ENCODE measurements around the gene VIT. TPM values are rescaled to one million over a fixed set of nuclear protein-coding genes. Genes with fewer than 3 reads are reported as not detected.

Gene VIT
- total RNA-seq, 2 donors from 2014 or later: 2.0 to 10.7 TPM

DNA sequence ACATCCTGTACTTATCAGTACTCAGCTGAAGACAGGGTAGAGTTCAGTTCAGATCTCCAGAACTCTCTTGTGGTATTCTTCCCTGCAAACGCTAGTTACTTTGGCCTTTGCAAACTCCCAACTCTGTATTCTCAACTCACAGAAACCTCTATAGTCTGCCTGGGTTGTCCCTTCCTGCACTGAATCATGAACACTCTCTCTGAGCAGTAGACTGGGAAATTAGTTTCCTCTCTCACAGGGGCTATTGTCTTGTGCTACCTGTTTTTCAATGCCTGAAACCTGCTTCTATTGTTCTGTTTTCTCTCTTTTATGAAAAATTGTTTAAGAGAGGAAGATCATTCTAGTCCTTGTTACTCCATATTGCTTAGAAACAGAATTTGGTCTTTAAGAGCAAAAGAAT, 134.7 kb downstream of the VIT start:
- Histone ChIP-seq H3K4me1 (replicated peaks) (no peaks in the 10 kb centered on the region), H3K4me3 (no peak overlapping the region), H3K27me3 (replicated peaks; ENCODE audit: insufficient read depth) (no peaks in the 10 kb centered on the region), H3K36me3 (no peaks in the 10 kb centered on the region), H3K9me3 (no peaks in the 10 kb centered on the region), H3K27ac (no peak overlapping the region)
- no peak for DNase-seq (ENCODE audit: low spot score)
- 83% methylated on average over 1 of the region's 1 CpG for WGBS
- intact Hi-C loops (cut with DNase I): no loop called here
- TF ChIP-seq POLR2AphosphoS5 (IDR thresholded peaks at IDR 0.05): no peak
- no peak for TF ChIP-seq POLR2A (IDR thresholded peaks at IDR 0.05)
- TF ChIP-seq, protein P1, sequence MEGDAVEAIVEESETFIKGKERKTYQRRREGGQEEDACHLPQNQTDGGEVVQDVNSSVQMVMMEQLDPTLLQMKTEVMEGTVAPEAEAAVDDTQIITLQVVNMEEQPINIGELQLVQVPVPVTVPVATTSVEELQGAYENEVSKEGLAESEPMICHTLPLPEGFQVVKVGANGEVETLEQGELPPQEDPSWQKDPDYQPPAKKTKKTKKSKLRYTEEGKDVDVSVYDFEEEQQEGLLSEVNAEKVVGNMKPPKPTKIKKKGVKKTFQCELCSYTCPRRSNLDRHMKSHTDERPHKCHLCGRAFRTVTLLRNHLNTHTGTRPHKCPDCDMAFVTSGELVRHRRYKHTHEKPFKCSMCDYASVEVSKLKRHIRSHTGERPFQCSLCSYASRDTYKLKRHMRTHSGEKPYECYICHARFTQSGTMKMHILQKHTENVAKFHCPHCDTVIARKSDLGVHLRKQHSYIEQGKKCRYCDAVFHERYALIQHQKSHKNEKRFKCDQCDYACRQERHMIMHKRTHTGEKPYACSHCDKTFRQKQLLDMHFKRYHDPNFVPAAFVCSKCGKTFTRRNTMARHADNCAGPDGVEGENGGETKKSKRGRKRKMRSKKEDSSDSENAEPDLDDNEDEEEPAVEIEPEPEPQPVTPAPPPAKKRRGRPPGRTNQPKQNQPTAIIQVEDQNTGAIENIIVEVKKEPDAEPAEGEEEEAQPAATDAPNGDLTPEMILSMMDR (IDR thresholded peaks at IDR 0.05): no peak

DNA sequence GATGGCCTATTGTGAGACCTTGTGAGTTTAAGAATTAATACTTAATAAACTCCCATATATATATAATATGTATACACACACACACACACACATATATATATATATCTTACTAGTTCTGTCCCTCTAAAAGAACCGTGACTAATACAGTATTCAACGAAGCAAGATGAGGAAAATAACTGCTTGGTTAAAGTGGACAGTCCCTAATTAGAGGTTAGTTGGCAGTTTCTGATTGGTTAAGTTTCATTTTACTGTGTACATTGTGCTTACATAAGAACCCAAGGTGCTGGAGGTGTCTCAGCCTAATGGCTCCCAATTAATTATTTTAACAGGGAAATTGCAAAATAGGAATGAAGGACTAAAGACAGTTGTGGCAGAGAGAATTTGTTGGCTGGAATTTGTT, 137.7 kb downstream of the VIT start:
- H3K27ac ChIP-seq: no peak overlapping the region
- WGBS: 90% methylated on average over 2 of the region's 2 CpGs

DNA sequence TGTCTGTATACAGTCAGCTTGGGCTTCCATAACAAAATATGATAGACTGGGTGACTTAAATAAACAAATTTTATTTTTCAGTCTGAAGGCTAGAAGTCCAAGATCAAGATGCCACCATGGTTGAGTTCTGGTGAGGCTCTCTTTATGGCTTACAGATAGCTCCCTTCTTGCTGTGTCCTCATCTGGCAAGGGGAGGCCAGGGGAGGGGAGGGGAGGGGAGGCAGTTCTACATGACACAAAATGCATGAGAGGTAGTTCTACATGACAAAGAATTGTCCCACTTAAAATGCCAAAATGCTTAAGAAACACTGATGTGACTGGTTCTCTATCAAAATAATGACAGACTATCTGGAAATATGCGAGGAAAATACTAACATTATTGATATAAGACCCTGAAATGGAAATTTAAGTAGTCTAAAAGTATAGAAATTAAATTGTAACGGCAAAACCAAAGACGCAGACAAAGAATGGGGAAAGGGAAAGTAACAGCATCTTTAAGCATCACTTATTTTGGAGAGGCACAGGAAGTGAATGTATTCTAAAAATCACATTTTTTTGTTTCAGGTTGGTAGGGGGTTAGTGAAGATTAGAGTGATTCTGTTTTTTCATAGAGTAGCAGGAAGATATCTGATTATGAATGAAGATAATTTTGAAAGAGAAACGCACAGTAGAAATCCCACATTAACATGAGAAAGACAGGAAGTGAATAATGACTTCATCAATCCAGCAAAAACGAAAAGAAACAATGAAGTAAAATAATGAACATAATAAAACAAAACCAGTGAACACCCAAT, 138.4 kb downstream of the VIT start:
- WGBS: 51% methylated on average over 5 of the region's 5 CpGs
- DNase-seq (ENCODE audit: low spot score): no peak
- intact Hi-C loops (cut with DNase I): no loop called here
- TF ChIP-seq POLR2AphosphoS5 (IDR thresholded peaks at IDR 0.05) (no peak), POLR2A (IDR thresholded peaks at IDR 0.05) (no peak)
- TF ChIP-seq, protein P1 (IDR thresholded peaks at IDR 0.05): no peak
- Histone ChIP-seq H3K4me1 (replicated peaks) (no peaks in the 10 kb centered on the region), H3K27ac (no peak overlapping the region), H3K4me3 (no peak overlapping the region), H3K9me3 (no peaks in the 10 kb centered on the region), H3K36me3 (no peaks in the 10 kb centered on the region), H3K27me3 (replicated peaks; ENCODE audit: insufficient read depth) (no peaks in the 10 kb centered on the region)

More for the DNA sequence above, 137.7 kb downstream of the VIT start:
- H3K4me3 ChIP-seq: no peak overlapping the region
- H3K9me3 ChIP-seq: no peaks in the 10 kb centered on the region
- intact Hi-C loops (cut with DNase I): no loop called here
- no peak for TF ChIP-seq POLR2AphosphoS5 (IDR thresholded peaks at IDR 0.05)
- no peaks in the 10 kb centered on the region for H3K36me3 ChIP-seq
- H3K27me3 ChIP-seq (replicated peaks; ENCODE audit: insufficient read depth): no peaks in the 10 kb centered on the region
- H3K4me1 ChIP-seq (replicated peaks): no peaks in the 10 kb centered on the region
- no peak for DNase-seq (ENCODE audit: low spot score)

DNA sequence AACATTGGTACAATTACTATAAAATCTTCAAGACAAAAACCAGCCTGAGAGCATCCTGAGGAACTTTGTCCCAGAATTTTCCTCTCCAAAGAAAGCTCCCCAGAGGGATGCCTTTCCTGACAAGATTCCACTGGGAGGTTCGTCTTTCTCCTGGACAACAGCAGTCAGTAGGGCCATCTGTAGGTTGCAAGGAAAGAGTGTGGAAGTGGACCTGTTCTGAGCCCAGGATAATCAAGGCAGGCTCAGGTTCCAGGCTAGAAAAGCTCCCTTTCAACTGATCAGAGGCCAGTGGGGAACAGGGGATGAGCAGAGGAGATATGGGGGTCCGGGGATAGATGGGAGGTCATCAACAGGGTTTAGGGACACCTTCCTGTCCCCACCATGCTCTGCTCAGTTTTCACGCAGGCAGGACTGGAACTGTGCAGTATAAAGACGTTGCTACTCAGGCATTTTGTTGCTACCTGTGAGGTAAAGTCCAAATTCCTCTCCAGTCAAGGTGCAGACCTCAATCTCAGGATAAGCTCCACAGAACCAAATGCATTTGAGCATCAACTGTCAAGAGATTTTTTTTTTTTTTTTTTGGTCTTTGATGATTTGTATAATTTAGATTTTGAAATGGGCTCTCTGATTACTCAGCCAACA, 143.6 kb downstream of the VIT start:
- WGBS: 87% methylated on average over 4 of the region's 4 CpGs
- H3K4me1 ChIP-seq (replicated peaks): no peaks in the 10 kb centered on the region
- intact Hi-C loops (cut with DNase I): no loop called here
- H3K27ac ChIP-seq: no peak overlapping the region
- TF ChIP-seq POLR2A (IDR thresholded peaks at IDR 0.05): no peak
- no peaks in the 10 kb centered on the region for H3K27me3 ChIP-seq (replicated peaks; ENCODE audit: insufficient read depth)
- H3K4me3 ChIP-seq: no peak overlapping the region
- no peaks in the 10 kb centered on the region for H3K9me3 ChIP-seq
- DNase-seq (ENCODE audit: low spot score): no peak
- H3K36me3 ChIP-seq: no peaks in the 10 kb centered on the region

DNA sequence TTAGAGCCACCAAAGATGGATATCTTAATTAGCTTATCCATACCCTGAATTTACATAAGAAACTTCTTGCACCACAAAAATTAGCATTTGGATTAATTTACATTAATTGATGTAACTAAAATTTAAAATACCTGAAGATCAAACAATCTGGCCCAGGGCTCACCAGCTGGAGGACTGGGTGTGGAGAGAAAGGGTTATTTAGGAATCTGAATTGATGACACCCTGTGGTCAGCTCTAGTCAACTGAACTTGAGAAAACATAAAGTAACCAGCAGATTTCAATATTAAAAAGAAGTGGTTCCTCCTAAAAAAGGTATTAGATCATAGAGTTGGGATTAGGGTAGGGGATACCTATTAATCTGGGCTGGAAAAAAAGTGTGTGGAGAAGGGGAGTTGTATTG, 147.3 kb downstream of the VIT start:
- TF ChIP-seq POLR2AphosphoS5 (IDR thresholded peaks at IDR 0.05) (no peak), POLR2A (IDR thresholded peaks at IDR 0.05) (no peak)
- TF ChIP-seq, protein P1 (IDR thresholded peaks at IDR 0.05): no peak
- intact Hi-C loops (cut with DNase I): no loop called here
- DNase-seq (ENCODE audit: low spot score): no peak
- Histone ChIP-seq H3K9me3 (no peaks in the 10 kb centered on the region), H3K36me3 (no peaks in the 10 kb centered on the region), H3K4me3 (no peak overlapping the region), H3K4me1 (replicated peaks) (no peaks in the 10 kb centered on the region), H3K27me3 (replicated peaks; ENCODE audit: insufficient read depth) (no peaks in the 10 kb centered on the region), H3K27ac (no peak overlapping the region)

DNA sequence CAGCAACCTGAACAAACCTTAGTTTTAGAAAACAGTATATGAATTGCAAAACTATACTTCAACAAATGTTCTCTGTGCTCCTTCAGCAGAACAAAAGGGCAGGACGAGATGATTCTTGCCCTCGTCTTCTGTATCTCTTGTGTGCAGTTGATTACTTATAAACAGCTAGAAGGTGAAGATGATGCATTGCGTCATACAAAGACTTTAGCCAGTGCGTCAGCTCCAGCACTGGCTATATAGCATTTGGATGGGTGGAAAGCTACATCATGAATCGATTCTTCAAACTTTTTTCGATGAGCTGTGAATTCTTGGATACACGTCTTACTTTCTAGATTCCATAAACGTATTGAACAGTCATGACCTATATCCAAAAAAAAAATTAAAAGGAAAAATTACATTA, 152.8 kb downstream of the VIT start:
- intact Hi-C loops (cut with DNase I): no loop called here
- DNase-seq (ENCODE audit: low spot score): no peak
- TF ChIP-seq POLR2AphosphoS5 (IDR thresholded peaks at IDR 0.05) (no peak), POLR2A (IDR thresholded peaks at IDR 0.05) (no peak)
- TF ChIP-seq, protein P1 (IDR thresholded peaks at IDR 0.05): no peak

More for the DNA sequence above, 152.8 kb downstream of the VIT start:
- H3K4me1 ChIP-seq (replicated peaks): no peaks in the 10 kb centered on the region
- H3K9me3 ChIP-seq: no peaks in the 10 kb centered on the region
- no peaks in the 10 kb centered on the region for H3K36me3 ChIP-seq
- no peaks in the 10 kb centered on the region for H3K27me3 ChIP-seq (replicated peaks; ENCODE audit: insufficient read depth)
- H3K27ac ChIP-seq: no peak overlapping the region
- no peak overlapping the region for H3K4me3 ChIP-seq
- 96% methylated on average over 8 of the region's 8 CpGs for WGBS

Measured in prostate gland (tissue), 2 donors.